Left renal pelvis (tissue), 4 donors: ENCODE measurements around the gene PINLYP. TPM values are rescaled to one million over a fixed set of nuclear protein-coding genes. Genes with fewer than 3 reads are reported as not detected.
"Not testable (repeated sequence)": the region's sequence is repeated elsewhere in the genome, so short reads cannot be mapped to it uniquely, and the experiment has no call there.

Experiments
- DNase-seq, 4 donors: peaks; one replicate each; pipeline ENCODE4 v3.0.0-alpha.2; 2013; ENCODE audit warnings: low read depth in 4 of 4, low spot score in 3 of 4
- polyA plus RNA-seq, 4 donors: library from polyadenylated mRNA; unstranded; fragments of 120-200 nt; gene quantifications; one replicate each; pipeline ENCODE4 v1.2.1, GENCODE V29; 2013; ENCODE audit not compliant: insufficient read length in 4 of 4

PINLYP gene
- polyA plus RNA-seq, 4 donors, result 15.6 to 21.0 (median 18.8) TPM

GRCh38 chr19:43547926-43548325 is 27.7 kb upstream of the PINLYP start:
- DNase-seq, result not testable (repeated sequence)

- no peak for DNase-seq
Observed at GRCh38 chr19:43548706-43549105, 26.9 kb upstream of the PINLYP start.

DNA sequence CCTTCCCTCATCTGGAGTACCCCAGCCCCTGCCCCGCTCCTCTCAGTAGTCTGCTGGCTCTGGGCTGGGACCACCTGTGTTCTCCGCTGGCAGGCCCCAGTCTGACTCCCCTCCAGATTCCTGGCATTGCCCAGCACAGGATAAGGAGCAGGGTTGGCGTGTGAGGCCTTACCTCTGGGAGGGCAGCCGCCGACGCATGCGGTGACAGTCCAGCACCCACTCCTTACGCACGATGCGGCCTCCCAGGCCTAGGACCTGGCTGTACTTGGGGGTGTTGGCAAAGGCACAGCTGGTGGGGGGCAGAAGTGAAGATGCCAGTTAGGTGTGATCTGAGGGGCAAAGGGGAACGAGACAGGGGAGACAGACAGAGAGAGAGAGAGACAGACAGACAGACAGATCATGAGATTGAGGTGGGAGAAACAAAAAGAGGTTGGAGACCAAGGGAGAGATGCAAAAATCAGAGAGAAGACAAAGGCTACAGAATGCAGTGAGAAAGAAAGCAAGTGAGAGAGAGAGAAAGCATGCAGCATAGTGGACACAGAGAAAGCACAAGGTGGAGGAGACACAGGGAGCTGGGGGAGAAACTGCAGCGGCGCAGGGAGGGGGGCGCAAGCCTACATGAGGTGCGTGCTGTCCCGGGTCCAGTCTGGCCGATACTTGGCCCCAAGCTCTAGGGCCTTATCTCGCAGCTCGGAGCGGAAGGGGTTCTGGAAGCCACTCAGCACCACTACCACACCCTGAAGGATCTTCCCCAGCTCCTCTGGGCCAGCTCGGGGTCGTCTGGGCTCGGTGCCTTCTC is 24.0 kb upstream of the PINLYP start:
- no peak for DNase-seq

DNA sequence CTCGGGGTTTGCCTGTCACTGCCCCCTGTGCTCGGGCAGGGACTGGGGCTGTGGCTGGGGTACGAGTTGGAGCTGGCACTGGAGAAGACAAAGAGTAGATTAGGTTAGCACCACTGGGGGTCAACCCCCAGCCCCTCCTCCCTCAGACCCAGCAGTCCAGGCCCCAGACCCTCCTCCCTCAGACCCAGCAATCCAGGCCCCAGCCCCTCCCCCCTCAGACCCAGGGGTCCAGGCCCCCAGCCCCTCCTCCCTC is 23.5 kb upstream of the PINLYP start:
- DNase-seq, result no peak

DNA sequence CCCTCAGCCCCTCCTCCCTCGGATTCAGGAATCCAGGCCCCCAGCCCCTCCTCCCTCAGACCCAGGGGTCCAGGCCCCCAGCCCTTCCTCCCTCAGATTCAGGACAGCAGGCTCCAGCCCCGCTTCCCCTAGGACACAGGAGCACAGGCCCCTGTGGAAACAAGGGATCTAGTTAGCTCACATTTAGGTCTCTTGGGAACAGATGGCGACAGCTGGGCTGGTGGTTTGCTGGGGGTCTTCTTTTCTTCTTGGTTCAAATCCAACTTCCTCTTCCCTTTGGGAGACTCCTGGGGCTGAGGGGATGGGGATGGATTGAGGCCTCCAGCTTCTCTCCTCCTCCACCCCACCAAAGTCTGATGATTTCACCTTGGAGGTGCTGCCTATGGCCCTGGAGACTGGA is 23.0 kb upstream of the PINLYP start:
- DNase-seq, result no peak

- DNase-seq, result no peak
Observed at GRCh38 chr19:43553656-43554055, 21.9 kb upstream of the PINLYP start.

DNA sequence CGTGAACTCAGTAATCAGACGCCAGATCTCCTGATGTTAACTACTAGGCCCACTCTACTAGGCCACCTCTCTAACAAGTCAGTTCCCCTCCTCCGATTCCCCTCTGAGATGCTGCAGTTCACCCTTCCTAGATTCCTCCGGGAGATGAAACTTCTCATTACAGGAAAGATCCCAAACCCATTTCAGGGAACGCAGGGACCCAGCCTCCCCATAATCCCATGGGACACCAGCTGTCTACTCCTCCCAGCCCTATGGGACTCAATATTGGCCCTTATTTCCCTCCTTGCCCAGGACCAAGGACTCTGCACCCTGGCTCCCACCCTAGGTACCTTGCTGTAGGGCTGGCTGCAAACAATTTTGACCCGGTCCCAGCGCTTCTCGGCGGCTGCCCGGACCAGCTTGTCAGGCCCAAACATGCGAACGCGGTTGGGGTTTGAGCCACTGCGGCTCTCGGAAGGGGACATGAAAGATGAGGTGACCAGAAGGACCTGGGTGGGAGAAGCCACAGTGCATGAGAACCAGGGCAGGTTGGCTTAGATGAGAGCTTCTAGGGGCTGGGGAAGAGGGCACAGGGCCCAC is 21.2 kb upstream of the PINLYP start:
- no peak for DNase-seq

GRCh38 chr19:43555185-43555770 is 20.3 kb upstream of the PINLYP start:
- peak in 1 of 4 donors; percentile 48 for DNase-seq

- no peak for DNase-seq
Observed at GRCh38 chr19:43560687-43561086, 14.9 kb upstream of the PINLYP start.

DNA sequence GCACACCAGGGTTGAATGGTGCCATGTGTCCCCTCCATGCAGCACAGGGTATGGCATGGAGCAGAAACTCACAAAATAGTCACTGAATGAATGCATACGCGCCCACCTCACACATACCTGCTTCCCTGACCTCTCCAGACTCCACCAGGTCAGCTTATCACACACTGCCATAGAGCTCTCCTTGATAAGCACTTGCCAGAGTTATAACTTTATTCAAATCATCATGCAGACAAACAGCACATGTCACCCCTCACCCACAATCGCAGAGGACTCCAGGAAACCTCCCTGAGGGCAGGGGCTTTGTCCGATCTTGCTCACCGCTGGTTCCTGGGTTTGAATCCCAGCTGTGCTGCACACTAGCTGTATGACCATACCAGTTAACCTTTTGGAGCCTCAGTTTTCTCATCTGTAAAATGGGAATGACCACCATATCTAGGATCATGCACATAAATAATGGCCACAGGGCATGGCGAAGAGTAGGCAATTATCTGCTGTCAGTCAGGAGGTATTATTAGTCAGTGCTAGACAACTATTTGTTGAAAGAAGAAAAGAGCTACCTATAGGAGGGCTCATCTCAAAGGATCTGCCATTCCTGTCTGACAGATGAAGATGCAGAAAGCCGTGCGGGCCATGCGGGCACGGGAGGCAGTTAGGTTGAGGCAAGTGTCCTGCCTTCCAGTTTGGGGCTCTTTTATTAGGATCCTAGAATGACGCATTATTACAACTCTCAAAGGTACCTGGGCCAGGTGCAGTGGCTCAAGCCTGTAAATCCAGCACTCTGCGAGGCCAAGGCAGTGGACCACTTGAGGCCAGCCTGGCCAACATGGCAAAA is 14.2 kb upstream of the PINLYP start:
- DNase-seq, result no peak

- DNase-seq, result no peak
Observed at GRCh38 chr19:43562226-43562697, 13.3 kb upstream of the PINLYP start.

DNA sequence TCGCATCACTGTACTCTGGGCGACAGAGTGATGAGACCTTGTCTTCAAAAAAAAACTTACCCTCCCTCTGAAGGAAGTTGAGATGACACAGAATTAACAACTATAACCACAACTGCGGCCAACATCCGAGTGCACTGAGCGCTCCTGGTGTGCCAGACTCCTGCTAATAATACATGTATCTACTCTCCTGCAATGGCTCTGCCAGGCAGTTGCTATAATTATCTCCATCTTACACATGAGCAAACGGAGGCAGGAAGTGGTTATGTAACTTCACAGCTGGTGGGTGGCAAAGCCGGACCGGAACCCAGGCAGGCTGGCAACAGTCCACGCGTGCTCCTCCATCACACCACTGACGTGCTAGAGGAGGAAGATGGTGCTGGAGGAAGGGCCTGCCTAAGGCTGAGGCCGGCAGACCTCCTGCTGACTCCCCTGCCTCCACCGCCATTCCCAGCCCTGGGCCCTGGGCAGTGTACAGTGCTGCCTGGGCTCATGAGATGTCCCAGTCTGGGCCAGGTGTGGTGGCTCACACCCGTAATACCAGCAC is 12.8 kb upstream of the PINLYP start:
- DNase-seq, result no peak

DNA sequence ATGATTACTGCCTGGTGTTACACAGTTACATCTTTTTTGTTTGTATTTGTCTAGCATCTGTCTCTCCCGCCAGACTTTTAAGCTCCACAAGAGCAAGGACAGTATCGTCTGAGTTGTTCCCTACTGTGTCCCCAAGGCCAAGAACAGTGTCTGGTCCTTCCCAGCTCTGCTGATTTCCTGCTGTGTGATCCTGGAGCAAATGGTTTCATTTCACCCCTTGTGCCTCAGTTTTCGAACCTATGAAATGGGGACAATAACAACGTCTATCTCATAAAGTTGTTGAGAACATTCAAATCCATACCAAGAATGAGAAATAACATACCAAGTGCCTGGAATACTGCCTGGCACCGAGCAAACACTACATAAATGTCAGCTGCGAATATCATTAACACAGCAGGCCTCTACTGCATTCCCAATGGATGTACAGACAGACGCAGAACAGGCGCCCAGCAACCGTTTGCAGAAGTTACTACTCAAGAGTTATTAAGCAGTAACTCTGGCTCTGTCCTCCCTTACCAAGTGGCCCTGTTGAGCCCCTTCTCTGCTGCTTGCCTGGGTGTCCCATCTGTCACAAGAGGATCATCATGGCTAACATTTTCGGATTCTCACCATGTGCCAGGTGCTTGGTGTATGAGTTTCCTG is 11.7 kb upstream of the PINLYP start:
- no peak for DNase-seq

DNA sequence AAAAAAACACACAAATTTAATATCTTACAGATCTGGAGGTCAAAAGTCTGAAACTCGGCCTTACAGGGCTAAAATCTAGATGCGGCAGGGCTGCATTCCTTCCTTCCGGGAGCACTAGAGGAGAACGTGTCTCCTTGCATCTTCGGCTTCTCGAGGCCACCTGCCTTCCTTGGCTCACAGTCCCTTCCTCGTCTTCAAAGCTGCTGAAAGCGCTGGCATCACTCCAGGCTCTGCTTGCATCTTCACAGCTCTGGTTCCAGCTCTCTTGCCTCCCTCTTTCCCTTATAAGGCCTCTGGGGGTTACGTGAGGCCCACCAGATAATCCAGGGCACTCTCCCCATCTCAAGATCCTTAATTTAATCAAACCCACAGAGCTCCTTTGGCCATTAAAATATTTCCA is 10.8 kb upstream of the PINLYP start:
- no peak for DNase-seq

DNA sequence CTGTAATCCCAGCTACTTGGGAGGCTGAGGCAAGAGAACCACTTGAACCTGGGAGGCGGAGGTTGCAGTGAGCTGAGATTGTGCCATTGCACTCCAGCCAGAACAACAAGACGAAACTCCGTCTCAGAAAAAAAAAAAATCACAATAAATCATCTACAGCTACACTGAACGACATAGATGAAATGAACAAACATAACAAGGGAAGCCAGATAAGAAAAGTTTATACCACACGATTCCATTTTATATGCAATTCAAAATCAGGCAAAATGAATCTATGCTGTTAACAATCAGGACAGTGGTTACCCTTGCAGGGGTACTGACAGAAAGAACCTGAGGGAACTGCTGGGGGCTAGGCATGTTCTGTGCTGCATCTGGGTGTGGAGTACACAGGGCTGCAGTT is 5.9 kb upstream of the PINLYP start:
- DNase-seq, result no peak

GRCh38 chr19:43570174-43570791 is 5.3 kb upstream of the PINLYP start:
- DNase-seq, result no peak

GRCh38 chr19:43572171-43572588 is 3.4 kb upstream of the PINLYP start:
- no peak for DNase-seq

- DNase-seq, result no peak
Observed at GRCh38 chr19:43574424-43575155, 1.0 kb upstream of the PINLYP start.
